H1 (cell line): Measurements from ENCODE around the gene LTO1. TPM values are rescaled to one million over a fixed set of nuclear protein-coding genes. Genes with fewer than 3 reads are reported as not detected.

Experiments
- polyA plus RNA-seq, 7 experiments: library from polyadenylated mRNA; depleted of rRNA in 3 of 7; stranded (reverse) in 5 of 7; unstranded in 2 of 7; fragments of >200 nt in 5 of 7; fragments of 200-250 nt in 2 of 7; gene quantifications; 1 replicate in 5 of 7; 2 replicates in 1 of 7; 4 replicates in 1 of 7; pipeline versions ENCODE4 v1.2.1 to v1.2.3, GENCODE V29; 2011 to 2013; ENCODE audit warnings: missing spikeins in 2 of 7, mixed read lengths in 2 of 7
- total RNA-seq: library from RNA; stranded (reverse); fragmentation: NEBNext Ultra II Directional; extraction: Animal tissue kit (Norgen Biotek cat#: 25700); gene quantifications from 2 replicates; pipeline ENCODE4 v1.2.1, GENCODE V29; 2021
- TF ChIP-seq, protein P1 (sequence below): IDR thresholded peaks from 2 replicates; pipeline ENCODE4 v1.6.1; 2012; ENCODE audit warnings: inconsistent platforms

Gene LTO1
- total and polyA plus RNA-seq, 2 of the 8 experiments (the other 6 are each of a cell fraction or from before 2014, with no cell fraction given): 15.4 to 21.3 TPM

DNA sequence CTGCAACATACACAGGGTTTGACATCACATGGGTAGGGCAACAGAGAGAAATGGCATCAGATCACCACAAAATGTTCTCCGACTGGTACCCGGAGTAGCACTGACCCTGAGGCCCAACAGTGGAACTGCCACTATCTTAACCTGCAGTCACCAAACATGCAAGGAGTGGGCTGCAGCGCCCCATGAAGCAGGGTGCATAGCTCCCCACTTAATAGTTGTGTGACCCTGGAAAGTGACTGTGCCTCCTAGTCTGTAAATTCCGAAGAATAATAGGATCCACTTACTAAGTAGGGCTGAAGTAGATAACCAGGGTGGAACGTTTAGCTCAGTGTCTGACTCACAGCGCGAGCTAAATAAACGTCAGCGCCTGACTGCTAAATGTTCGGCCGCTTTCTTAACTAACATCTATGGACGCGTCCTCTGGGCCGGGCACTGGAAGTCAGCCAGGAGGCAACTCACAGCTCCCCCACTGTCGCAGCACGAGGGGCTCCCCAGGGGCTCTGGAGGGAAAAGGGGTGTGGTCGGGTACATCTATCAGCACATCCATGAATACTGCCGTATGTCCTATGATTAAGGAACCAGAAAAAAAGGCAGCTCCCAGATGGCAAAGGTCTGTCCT is 777 bp downstream of the LTO1 start (continued):
- TF ChIP-seq, protein P1, sequence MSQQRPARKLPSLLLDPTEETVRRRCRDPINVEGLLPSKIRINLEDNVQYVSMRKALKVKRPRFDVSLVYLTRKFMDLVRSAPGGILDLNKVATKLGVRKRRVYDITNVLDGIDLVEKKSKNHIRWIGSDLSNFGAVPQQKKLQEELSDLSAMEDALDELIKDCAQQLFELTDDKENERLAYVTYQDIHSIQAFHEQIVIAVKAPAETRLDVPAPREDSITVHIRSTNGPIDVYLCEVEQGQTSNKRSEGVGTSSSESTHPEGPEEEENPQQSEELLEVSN: no peak
